ENCODE results near the gene TTLL10. TPM values are rescaled to one million over a fixed set of nuclear protein-coding genes. Genes with fewer than 3 reads are reported as not detected.

TTLL10 gene
- total and polyA plus RNA-seq, 4 donors, result not detected

DNA sequence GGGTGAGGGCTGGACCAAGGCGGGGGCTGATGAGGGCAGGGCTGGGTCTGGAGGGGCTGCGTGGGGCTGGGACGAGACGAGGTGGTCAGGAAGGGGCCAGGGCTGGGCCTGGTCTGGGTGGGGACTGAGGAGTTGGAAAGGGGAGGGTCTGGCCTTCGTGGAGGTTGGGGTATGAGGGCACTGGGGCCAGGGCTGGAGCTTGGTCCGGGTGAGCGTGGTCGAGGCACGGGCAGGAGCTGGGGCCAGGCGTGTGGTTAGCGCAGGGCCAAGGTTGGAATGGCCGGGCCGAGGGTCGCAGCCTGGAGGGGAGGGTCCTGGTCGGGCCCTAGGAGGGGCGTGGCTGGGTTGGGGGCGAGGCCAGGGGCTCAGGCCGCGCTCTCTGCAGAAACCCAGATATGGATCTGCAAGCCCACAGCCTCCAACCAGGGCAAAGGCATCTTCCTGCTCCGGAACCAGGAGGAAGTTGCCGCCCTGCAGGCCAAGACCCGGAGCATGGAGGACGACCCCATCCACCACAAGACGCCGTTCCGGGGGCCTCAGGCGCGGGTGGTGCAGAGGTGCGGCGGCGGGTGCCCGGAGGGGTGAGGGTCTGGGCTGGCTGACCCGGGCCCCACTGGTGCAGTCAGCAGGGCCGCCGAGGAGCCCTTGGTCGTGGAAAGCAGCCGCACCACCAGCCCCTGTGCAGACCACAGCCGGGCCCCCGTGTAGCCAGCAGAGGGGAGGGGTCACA, 9.0 kb downstream of the TTLL10 start:
- DNase-seq (ENCODE audit: low spot score), result no peak
- Histone ChIP-seq H3K27ac (ENCODE audit: low read depth in 1 of 2, low read length in 2 of 2) (no peak overlapping the region), H3K9ac (ENCODE audit: low read depth in 1 of 2, low read length in 2 of 2) (no peak overlapping the region), H3K4me3 (ENCODE audit: low read depth in 1 of 3, low read length in 3 of 3) (no peak overlapping the region), H3K36me3 (ENCODE audit: control insufficient read depth in 4 of 4, insufficient read depth in 3 of 4, low read depth in 1 of 4, low read length in 3 of 4) (no peaks in the 10 kb centered on the region), H3K9me3 (ENCODE audit: control insufficient read depth in 4 of 4, low read length in 3 of 4) (no peaks in the 10 kb centered on the region), H3K27me3 (ENCODE audit: control insufficient read depth in 4 of 4, insufficient read depth in 4 of 4, low read length in 3 of 4) (no peaks in the 10 kb centered on the region), H3K4me1 (ENCODE audit: control insufficient read depth in 4 of 4, insufficient read depth in 4 of 4, low read length in 3 of 4) (no peaks in the 10 kb centered on the region)
- TF ChIP-seq TAF1 (conservative IDR thresholded peaks at IDR 0.05) (no peak), REST (IDR thresholded peaks at IDR 0.05) (no peak), GABPA (IDR thresholded peaks at IDR 0.05 in 1 of 2, conservative IDR thresholded peaks at IDR 0.05 in 1 of 2) (no peak), HNF4G (IDR thresholded peaks at IDR 0.05) (no peak)
- TF ChIP-seq, protein P1, sequence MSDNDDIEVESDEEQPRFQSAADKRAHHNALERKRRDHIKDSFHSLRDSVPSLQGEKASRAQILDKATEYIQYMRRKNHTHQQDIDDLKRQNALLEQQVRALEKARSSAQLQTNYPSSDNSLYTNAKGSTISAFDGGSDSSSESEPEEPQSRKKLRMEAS (IDR thresholded peaks at IDR 0.05), result no peak
- WGBS, result 61% methylated on average over 39 of the region's 39 CpGs

GRCh38 chr1:1183221-1183747, 9.6 kb downstream of the TTLL10 start:
- TF ChIP-seq FOXA1 (IDR thresholded peaks at IDR 0.05) (no peak), RAD21 (IDR thresholded peaks at IDR 0.05) (no peak), HNF4A (conservative IDR thresholded peaks at IDR 0.05) (no peak), SP1 (IDR thresholded peaks at IDR 0.05) (no peak), YY1 (IDR thresholded peaks at IDR 0.05) (no peak), TAF1 (conservative IDR thresholded peaks at IDR 0.05) (no peak), NR2F2 (IDR thresholded peaks at IDR 0.05) (no peak), CTCF (IDR thresholded peaks at IDR 0.05; ENCODE audit: low read depth, low read length, missing input control) (no peak), RXRA (IDR thresholded peaks at IDR 0.05) (no peak)
- no peaks in the 10 kb centered on the region for H3K9me3 ChIP-seq (ENCODE audit: control insufficient read depth in 4 of 4, low read length in 3 of 4)
- H3K9ac ChIP-seq (ENCODE audit: low read depth in 1 of 2, low read length in 2 of 2), result no peak overlapping the region
- no peak for DNase-seq (ENCODE audit: low spot score)
- H3K36me3 ChIP-seq (ENCODE audit: control insufficient read depth in 4 of 4, insufficient read depth in 3 of 4, low read depth in 1 of 4, low read length in 3 of 4), result no peaks in the 10 kb centered on the region
- no peaks in the 10 kb centered on the region for H3K4me1 ChIP-seq (ENCODE audit: control insufficient read depth in 4 of 4, insufficient read depth in 4 of 4, low read length in 3 of 4)
- H3K27ac ChIP-seq (ENCODE audit: low read depth in 1 of 2, low read length in 2 of 2), result no peak overlapping the region
- 79% methylated on average over 21 of the region's 21 CpGs for WGBS
- no peak overlapping the region for H3K4me3 ChIP-seq (ENCODE audit: low read depth in 1 of 3, low read length in 3 of 3)
- no peaks in the 10 kb centered on the region for H3K27me3 ChIP-seq (ENCODE audit: control insufficient read depth in 4 of 4, insufficient read depth in 4 of 4, low read length in 3 of 4)

Measured in liver (tissue), 9 donors.